ENCODE results near the gene PLD1.

PLD1 gene

GRCh38 chr3:171745577-171746319, 64.5 kb downstream of the PLD1 start:
- DNase-seq (ENCODE audit: low spot score) = no peak

- no peak for DNase-seq (ENCODE audit: low spot score)
Measured at GRCh38 chr3:171744158-171744741, 66.0 kb downstream of the PLD1 start.

GRCh38 chr3:171743327-171744157, 66.7 kb downstream of the PLD1 start:
- no peak for DNase-seq (ENCODE audit: low spot score)

- no peak for DNase-seq (ENCODE audit: low spot score)
Measured at GRCh38 chr3:171741377-171741776, 68.9 kb downstream of the PLD1 start.

GRCh38 chr3:171736556-171736955, 73.7 kb downstream of the PLD1 start:
- no peak for DNase-seq (ENCODE audit: low spot score)

- no peak for DNase-seq (ENCODE audit: low spot score)
Measured at GRCh38 chr3:171733561-171733960, 76.7 kb downstream of the PLD1 start.

- no peak for DNase-seq (ENCODE audit: low spot score)
Measured at GRCh38 chr3:171732756-171733155, 77.5 kb downstream of the PLD1 start.

GRCh38 chr3:171731691-171732090, 78.6 kb downstream of the PLD1 start:
- DNase-seq (ENCODE audit: low spot score) = no peak

GRCh38 chr3:171729452-171730334, 80.6 kb downstream of the PLD1 start:
- DNase-seq (ENCODE audit: low spot score) = no peak

GRCh38 chr3:171727288-171727687, 83.0 kb downstream of the PLD1 start:
- no peak for DNase-seq (ENCODE audit: low spot score)

GRCh38 chr3:171718493-171719185, 91.6 kb downstream of the PLD1 start:
- no peak for DNase-seq (ENCODE audit: low spot score)

- no peak for DNase-seq (ENCODE audit: low spot score)
Measured at GRCh38 chr3:171715155-171715554, 95.1 kb downstream of the PLD1 start.

GRCh38 chr3:171712171-171712938, 97.9 kb downstream of the PLD1 start:
- no peak for DNase-seq (ENCODE audit: low spot score)

GRCh38 chr3:171711461-171712170, 98.7 kb downstream of the PLD1 start:
- DNase-seq (ENCODE audit: low spot score) = no peak

GRCh38 chr3:171710359-171710758, 99.9 kb downstream of the PLD1 start:
- DNase-seq (ENCODE audit: low spot score) = no peak

- no peak for DNase-seq (ENCODE audit: low spot score)
Measured at GRCh38 chr3:171704814-171705213, 105.5 kb downstream of the PLD1 start.

GRCh38 chr3:171704002-171704401, 106.3 kb downstream of the PLD1 start:
- DNase-seq (ENCODE audit: low spot score) = peak; percentile 11

- no peak for DNase-seq (ENCODE audit: low spot score)
Measured at GRCh38 chr3:171703144-171703543, 107.1 kb downstream of the PLD1 start.

- no peak for DNase-seq (ENCODE audit: low spot score)
Measured at GRCh38 chr3:171700653-171701052, 109.6 kb downstream of the PLD1 start.

GRCh38 chr3:171700157-171700556, 110.1 kb downstream of the PLD1 start:
- no peak for DNase-seq (ENCODE audit: low spot score)
